Prostate gland (tissue), 2 donors: Measurements from ENCODE around the gene RABL3.

ENCODE experiments used
- POLR2A ChIP-seq: fragments of 450-650 bp; IDR thresholded peaks from one replicate; pipeline ENCODE4 v1.6.1; 2016; ENCODE audit warnings: antibody characterized with exemption, mild to moderate bottlenecking
- POLR2AphosphoS5 ChIP-seq: sonication (generic); formaldehyde crosslinking; IDR thresholded peaks from one replicate; pipeline ENCODE4 v1.6.1; 2017; ENCODE audit warnings: antibody characterized with exemption
- TF ChIP-seq, protein P1 (sequence below), 4 experiments: fragments of 200-600 bp in 2 of 4; fragments of 450-650 bp in 2 of 4; sonication (generic) in 2 of 4; IDR thresholded peaks; 1 replicate in 3 of 4; 2 replicates in 1 of 4; pipeline ENCODE4 v1.5.1; 2016 to 2019; ENCODE audit warnings: antibody characterized with exemption in 4 of 4, mild to moderate bottlenecking in 2 of 4, moderate library complexity in 2 of 4

GRCh38 chr3:120752865-120753264 is 10.5 kb upstream of the RABL3 start:
- no peak for TF ChIP-seq POLR2A
- TF ChIP-seq, protein P1, sequence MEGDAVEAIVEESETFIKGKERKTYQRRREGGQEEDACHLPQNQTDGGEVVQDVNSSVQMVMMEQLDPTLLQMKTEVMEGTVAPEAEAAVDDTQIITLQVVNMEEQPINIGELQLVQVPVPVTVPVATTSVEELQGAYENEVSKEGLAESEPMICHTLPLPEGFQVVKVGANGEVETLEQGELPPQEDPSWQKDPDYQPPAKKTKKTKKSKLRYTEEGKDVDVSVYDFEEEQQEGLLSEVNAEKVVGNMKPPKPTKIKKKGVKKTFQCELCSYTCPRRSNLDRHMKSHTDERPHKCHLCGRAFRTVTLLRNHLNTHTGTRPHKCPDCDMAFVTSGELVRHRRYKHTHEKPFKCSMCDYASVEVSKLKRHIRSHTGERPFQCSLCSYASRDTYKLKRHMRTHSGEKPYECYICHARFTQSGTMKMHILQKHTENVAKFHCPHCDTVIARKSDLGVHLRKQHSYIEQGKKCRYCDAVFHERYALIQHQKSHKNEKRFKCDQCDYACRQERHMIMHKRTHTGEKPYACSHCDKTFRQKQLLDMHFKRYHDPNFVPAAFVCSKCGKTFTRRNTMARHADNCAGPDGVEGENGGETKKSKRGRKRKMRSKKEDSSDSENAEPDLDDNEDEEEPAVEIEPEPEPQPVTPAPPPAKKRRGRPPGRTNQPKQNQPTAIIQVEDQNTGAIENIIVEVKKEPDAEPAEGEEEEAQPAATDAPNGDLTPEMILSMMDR (IDR thresholded peaks at IDR 0.05), result no peak
- TF ChIP-seq POLR2AphosphoS5, result no peak
